Activated CD8-positive, alpha-beta T cell treated with anti-CD3 and anti-CD28 coated beads for 36 hours (primary cell): Measurements from ENCODE around the gene ZNF816. TPM values are rescaled to one million over a fixed set of nuclear protein-coding genes. Genes with fewer than 3 reads are reported as not detected.
"Not testable (repeated sequence)": the region's sequence is repeated elsewhere in the genome, so short reads cannot be mapped to it uniquely, and the experiment has no call there.

ENCODE experiments used
- ATAC-seq: fragments of 200-7000 bp; cut with Tn5 transposase; one replicate; pipeline ENCODE4 v1.10.0; 2021; ENCODE audit warnings: mild to moderate bottlenecking, moderate library complexity
- CTCF ChIA-PET: fragments of 350-600 bp; sonication (Branson Sonifier 250); formaldehyde crosslinking; loops from one replicate; lab custom pipeline; 2021; ENCODE audit warnings: antibody characterized with exemption; lab: Charles Lee
- POLR2A ChIA-PET: fragments of 350-600 bp; sonication (Branson Sonifier 250); formaldehyde crosslinking; loops from one replicate; lab custom pipeline; 2021; ENCODE audit warnings: antibody characterized with exemption; lab: Charles Lee
- DNase-seq: peaks from one replicate; pipeline ENCODE4 v3.0.0-alpha.2; 2020
- H3K27ac Mint-ChIP-seq: one replicate; pipeline ENCODE4 v1.8.0; 2021; ENCODE audit warnings: mild to moderate bottlenecking, mixed read lengths
- H3K27me3 Mint-ChIP-seq: one replicate; pipeline ENCODE4 v1.8.0; 2021; ENCODE audit warnings: mixed read lengths
- H3K36me3 Mint-ChIP-seq: one replicate; pipeline ENCODE4 v1.8.0; 2021; ENCODE audit warnings: low read depth, mixed read lengths
- H3K4me1 Mint-ChIP-seq: one replicate; pipeline ENCODE4 v1.8.0; 2021; ENCODE audit warnings: low read depth, mixed read lengths
- H3K4me3 Mint-ChIP-seq: one replicate; pipeline ENCODE4 v1.8.0; 2021; ENCODE audit warnings: mild to moderate bottlenecking, moderate library complexity, mixed read lengths
- H3K9me3 Mint-ChIP-seq: one replicate; pipeline ENCODE4 v1.8.0; 2021; ENCODE audit warnings: mixed read lengths
- CTCF ChIP-seq: fragments of 200-600 bp; IDR thresholded peaks from one replicate; pipeline ENCODE4 v1.8.0; 2022; ENCODE audit warnings: antibody characterized with exemption, mild to moderate bottlenecking
- intact Hi-C: fragments of 100-400 bp; cut with micrococcal nuclease; formaldehyde crosslinking; loops from one replicate; pipeline ENCODE4 v1.10.0; 2022
- total RNA-seq, 2 experiments: library from RNA; stranded (reverse); gene quantifications; one replicate each; pipeline ENCODE4 v1.2.3, GENCODE V29; 2021

ZNF816 gene
- total RNA-seq, 2 experiments from 2014 or later, result 10.2 to 12.6 TPM

- DNase-seq, result no peak
- no peak for TF ChIP-seq CTCF
- Mint-ChIP-seq H3K4me1 (peaks cover 34% of the 10 kb centered on the region), H3K27me3 (no peaks in the 10 kb centered on the region), H3K9me3 (peaks cover 7% of the 10 kb centered on the region), H3K36me3 (peaks cover 57% of the 10 kb centered on the region), H3K27ac (no peak overlapping the region), H3K4me3 (no peak overlapping the region)
- intact Hi-C loops, result no loop called here
- ChIA-PET POLR2A (no interaction called here), CTCF (no interaction called here)
- ATAC-seq, result no peak
Measured at GRCh38 chr19:52936151-52936953, 26.3 kb downstream of the ZNF816 start.

GRCh38 chr19:52935434-52935833 lies 27.2 kb downstream of the ZNF816 start:
- no peak for TF ChIP-seq CTCF
- peaks cover 28% of the 10 kb centered on the region for H3K4me1 Mint-ChIP-seq
- H3K9me3 Mint-ChIP-seq, result peaks cover 7% of the 10 kb centered on the region
- peak; percentile 39 for ATAC-seq
- no peaks in the 10 kb centered on the region for H3K27me3 Mint-ChIP-seq
- peaks cover 58% of the 10 kb centered on the region for H3K36me3 Mint-ChIP-seq
- DNase-seq, result peak; percentile 50
- intact Hi-C loops, result no loop called here
- ChIA-PET POLR2A (interaction anchor here (0.8 to 1.0 kb wide), 2 partner anchors 9 to 27 kb away, joined by 3 read pairs; partner anchors contain the start of gene ZNF816), CTCF (no interaction called here)
- H3K4me3 Mint-ChIP-seq, result no peak overlapping the region
- H3K27ac Mint-ChIP-seq, result no peak overlapping the region

GRCh38 chr19:52924641-52925040 lies 38.0 kb downstream of the ZNF816 start:
- H3K27me3 Mint-ChIP-seq, H3K9me3 Mint-ChIP-seq, H3K27ac Mint-ChIP-seq, ATAC-seq, intact Hi-C loops, H3K4me3 Mint-ChIP-seq, CTCF ChIA-PET, DNase-seq: not testable (repeated sequence)
- H3K4me1 Mint-ChIP-seq, result peaks cover 22% of the 10 kb centered on the region
- H3K36me3 Mint-ChIP-seq, result peaks cover 25% of the 10 kb centered on the region
- POLR2A ChIA-PET, result interaction anchor here (0.6 kb wide), 1 partner anchor 34 kb away, joined by 3 read pairs; no protein-coding TSS in a partner anchor

GRCh38 chr19:52923778-52924593 lies 38.7 kb downstream of the ZNF816 start:
- Mint-ChIP-seq H3K9me3 (no peaks in the 10 kb centered on the region), H3K4me3 (peak overlapping the region; percentile 93), H3K27me3 (no peaks in the 10 kb centered on the region), H3K27ac (peak overlapping the region; percentile 94), H3K36me3 (peaks cover 22% of the 10 kb centered on the region), H3K4me1 (peaks cover 21% of the 10 kb centered on the region)
- no peak for TF ChIP-seq CTCF
- DNase-seq, result no peak
- ATAC-seq, result no peak
- ChIA-PET POLR2A (interaction anchor here (0.6 kb wide), 2 partner anchors 35 to 58 kb away, joined by 3 read pairs; no protein-coding TSS in a partner anchor), CTCF (no interaction called here)
- intact Hi-C loops, result no loop called here

GRCh38 chr19:52922841-52923777 lies 39.6 kb downstream of the ZNF816 start, which contains the start of gene ZNF888:
Gene ZNF888 (minus strand): TSS chr19:52923428. CDS start chr19:52917873, 5,555 bp downstream.
- H3K27ac Mint-ChIP-seq, result peak within 1 kb of the TSS; percentile 94
- ATAC-seq (peak; percentile 100), DNase-seq (peak; percentile 94)
- H3K4me3 Mint-ChIP-seq, result peak within 1 kb of the TSS; percentile 93
- CTCF ChIA-PET, result no interaction called here
- H3K4me1 Mint-ChIP-seq, result peaks cover 21% of the 10 kb centered on the region
- H3K9me3 Mint-ChIP-seq, result no peaks in the 10 kb centered on the region
- POLR2A ChIA-PET, result no interaction called here
- peaks cover 14% of the 10 kb centered on the region for H3K36me3 Mint-ChIP-seq
- TF ChIP-seq CTCF, result no peak
- H3K27me3 Mint-ChIP-seq, result no peaks in the 10 kb centered on the region
- intact Hi-C loops, result no loop called here
